Astrocyte of the hippocampus (primary cell): Measurements from ENCODE around the gene HS6ST1.
A peak's percentile ranks its signal among the peaks of the same experiment; 100 is the strongest.

ENCODE experiments used
- DNase-seq: peaks from one replicate; pipeline ENCODE4 v3.0.0; 2011; ENCODE audit warnings: low read depth, low spot score

Gene HS6ST1

GRCh38 chr2:128237911-128238697 lies 80.6 kb downstream of the HS6ST1 start:
- no peak for DNase-seq

DNA sequence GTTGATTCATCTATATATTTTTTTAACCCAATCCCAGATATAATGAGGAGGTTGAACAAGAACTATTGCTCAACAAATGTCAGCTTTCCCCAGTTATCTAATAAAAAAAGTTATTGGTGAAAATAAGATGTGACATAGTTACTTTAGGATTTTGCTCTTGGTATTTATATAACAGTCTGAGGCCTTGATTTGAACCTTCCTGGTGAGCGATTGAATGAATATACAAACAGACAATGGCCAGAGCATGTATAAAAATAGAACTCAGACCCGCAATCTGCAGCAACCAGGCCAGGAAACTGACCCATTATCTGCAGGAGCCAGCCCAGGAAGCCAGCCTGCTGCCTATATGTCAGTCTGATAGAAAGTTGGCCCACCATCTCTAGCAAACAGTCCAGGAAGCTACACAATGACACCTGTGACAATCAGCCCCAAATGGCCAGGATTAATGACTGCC lies 81.6 kb downstream of the HS6ST1 start:
- DNase-seq, result peak; percentile 29

DNA sequence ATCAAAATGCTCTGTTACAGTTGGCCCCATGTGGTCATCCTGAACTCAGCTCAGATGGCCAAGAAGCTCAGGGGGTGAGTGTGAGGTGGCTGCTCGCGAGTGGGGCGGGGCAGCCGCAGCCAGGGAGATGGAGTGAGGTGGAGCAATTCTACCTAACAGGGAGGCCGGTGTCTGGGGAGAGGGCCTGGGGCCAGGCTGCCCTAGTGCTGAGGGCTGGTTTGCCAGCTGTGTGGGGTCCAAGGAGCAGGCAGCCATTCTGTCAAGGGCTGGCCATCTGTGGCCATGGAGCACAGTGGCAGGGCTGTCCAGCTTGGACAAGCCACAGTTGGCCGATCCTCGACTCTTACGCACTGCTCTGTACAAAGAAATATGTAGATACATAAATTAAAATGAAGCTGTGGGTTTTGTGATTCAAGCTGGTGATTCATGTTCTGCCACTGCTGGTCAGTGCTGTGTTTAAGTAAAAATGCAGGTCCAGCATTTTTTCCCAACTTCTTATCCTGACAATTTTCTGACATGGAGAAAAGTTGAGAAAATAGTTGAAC lies 82.1 kb downstream of the HS6ST1 start:
- peak; percentile 80 for DNase-seq

GRCh38 chr2:128235581-128235980 lies 83.1 kb downstream of the HS6ST1 start:
- DNase-seq, result no peak

- no peak for DNase-seq
Observed at GRCh38 chr2:128234613-128235012, 84.1 kb downstream of the HS6ST1 start.

DNA sequence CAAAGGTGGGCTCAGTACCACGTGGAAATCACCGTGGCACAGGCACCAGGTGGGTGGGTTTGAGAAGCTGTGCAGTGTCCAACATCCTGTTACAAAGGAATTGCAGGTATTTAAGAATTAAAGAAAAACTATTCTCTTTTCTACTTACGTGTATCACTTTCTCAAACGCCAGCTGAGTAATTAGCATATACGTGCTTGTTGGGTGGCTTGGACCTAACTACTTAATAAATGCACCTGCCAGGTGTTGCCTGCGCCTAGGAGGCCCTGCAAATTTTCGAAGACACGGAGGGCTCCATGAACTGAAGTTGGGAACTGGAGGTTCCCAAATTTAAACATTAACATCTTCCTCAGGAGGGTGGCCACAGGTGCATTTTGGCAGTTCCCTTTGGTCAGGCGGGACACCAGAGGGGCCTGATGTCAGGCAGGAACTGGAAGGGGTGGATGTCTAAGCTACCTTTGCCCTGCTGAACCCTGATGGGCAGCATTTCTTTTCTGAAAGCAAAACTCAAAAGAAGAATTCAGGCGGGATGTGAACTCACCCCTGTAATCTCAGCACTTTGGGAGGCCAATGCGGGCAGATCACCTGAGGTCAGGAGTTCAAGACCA lies 84.8 kb downstream of the HS6ST1 start:
- DNase-seq, result no peak

DNA sequence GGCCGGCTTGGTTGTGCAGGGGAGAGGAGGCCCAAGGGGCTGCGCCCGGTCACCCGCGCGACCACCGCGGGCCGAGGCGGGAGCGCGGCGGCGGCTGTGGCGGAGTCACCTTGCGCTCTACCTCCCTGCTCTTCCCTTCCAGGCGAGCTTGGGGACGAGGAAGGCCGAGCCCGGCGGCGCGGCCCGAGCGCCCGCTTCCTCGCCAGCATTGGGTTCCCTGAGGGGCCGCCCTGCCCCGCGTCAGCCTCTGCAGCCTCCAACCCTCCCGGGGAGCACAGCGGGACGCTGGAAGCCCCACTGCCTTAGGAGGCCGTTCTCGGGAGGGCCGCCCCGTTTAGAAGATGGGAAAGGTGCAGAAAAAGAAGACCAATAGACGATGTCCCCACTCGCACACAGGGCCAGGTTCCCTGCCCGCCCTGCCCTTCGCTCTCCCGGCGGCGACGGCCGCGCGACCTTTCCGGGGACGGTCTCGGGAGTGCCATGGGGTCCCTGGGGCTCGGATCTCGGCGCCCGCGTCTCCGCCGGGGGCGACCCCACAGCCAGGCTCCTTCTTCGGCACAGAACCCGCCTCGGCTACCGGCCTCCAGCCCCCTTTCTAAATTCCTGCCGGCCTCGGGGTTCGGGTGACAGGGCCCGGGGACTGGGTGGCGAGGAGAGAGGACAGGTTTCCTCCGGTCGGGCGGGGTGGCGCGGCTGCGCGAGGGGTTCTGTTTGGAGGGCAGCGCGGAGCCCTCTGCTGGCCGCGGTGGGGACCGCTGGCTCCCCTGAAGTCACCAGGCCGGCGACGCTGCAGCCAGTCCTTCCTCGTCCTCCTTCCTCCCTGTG lies 85.5 kb downstream of the HS6ST1 start:
- DNase-seq, result peak; percentile 92

- DNase-seq, result no peak
Observed at GRCh38 chr2:128228894-128229293, 89.8 kb downstream of the HS6ST1 start.

- no peak for DNase-seq
Observed at GRCh38 chr2:128227862-128228261, 90.8 kb downstream of the HS6ST1 start.

- no peak for DNase-seq
Observed at GRCh38 chr2:128219891-128220290, 98.8 kb downstream of the HS6ST1 start.

DNA sequence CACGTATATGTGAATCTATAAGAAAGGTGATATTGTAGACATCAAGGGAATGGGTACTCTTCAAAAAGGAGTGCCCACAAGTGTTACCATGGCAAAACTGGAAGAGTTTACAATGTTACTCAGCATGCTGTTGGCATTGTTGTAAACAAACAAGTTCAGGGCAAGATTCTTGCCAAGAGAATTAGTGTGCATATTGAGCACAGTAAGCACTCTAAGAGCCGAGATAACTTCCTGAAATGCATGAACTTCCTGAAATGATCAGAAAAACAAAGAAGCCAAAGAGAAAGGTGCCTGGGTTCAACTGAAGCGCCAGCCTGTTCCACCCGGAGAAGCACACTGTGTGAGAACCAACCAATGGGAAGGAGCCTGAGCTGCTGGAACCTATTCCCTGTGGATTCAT lies 101.0 kb downstream of the HS6ST1 start:
- DNase-seq, result no peak

DNA sequence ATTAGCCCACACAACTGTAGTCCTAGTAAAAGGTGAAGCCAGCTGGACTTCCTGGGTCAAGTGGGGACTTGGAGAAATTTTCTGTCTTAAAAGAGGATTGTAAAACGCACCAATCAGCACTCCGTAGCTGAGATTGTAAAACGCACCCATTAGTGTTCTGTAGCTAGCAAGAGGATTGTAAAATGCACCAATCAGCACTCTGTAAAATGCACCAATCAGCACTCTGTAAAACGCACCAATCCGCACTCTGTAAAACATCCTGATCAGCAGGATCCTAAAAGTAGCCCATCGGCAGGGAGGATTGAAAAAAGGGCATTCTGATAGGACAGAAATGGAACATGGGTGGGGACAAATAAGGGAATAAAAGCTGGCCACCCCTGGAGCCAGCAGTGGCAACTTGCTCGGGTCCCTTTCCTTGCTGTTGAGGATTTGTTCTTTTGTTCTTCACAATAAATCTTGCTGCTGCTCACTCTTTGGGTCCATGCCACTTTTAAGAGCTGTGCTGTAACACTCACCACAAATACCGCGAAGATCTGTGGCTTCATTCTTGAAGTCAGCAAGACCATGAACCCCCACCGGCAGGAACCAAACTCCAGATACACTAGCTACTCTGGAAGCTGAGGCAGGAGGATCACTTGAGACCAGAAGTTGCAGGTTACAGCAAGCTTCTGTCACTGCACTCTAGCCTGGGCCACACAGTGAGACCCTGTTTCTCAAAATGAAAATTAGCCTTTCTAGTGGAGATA lies 102.6 kb downstream of the HS6ST1 start:
- DNase-seq, result peak; percentile 32
